Gastroesophageal sphincter (tissue), 3 donors: ENCODE results near the gene SH3PXD2B.

Experiments
- CTCF ChIP-seq, 4 experiments: fragments of 200-600 bp in 2 of 4; fragments of 450-650 bp in 2 of 4; sonication (generic) in 1 of 4; IDR thresholded peaks; one replicate each; pipeline ENCODE4 v1.5.1; 2017 to 2019; ENCODE audit warnings: antibody characterized with exemption in 4 of 4, mild to moderate bottlenecking in 2 of 4, moderate library complexity in 2 of 4
- POLR2A ChIP-seq, 2 donors: fragments of 450-650 bp; IDR thresholded peaks; one replicate each; pipeline ENCODE4 v1.6.1; 2017; ENCODE audit warnings: antibody characterized with exemption in 2 of 2, mild to moderate bottlenecking in 2 of 2, moderate library complexity in 1 of 2

GRCh38 chr5:172283020-172283861 lies 171.1 kb downstream of the SH3PXD2B start, which contains the start of gene UBTD2:
- TF ChIP-seq POLR2A (IDR thresholded peaks at IDR 0.05) (no peak), CTCF (IDR thresholded peaks at IDR 0.05) (peak in 3 of 4 experiments; percentile 33 to 72 (median 57))
